Mesodermal cell (in vitro differentiated cells): ENCODE data around the gene UBE2L5.

ENCODE experiments used
- H3K27ac ChIP-seq: 2 replicates; pipeline ENCODE4 v1.7.0; 2013; ENCODE audit warnings: mild to moderate bottlenecking, low read depth, low read length, moderate library complexity; ENCODE audit not compliant: severe bottlenecking
- H3K36me3 ChIP-seq: 2 replicates; pipeline ENCODE4 v1.7.1; 2013; ENCODE audit warnings: mild to moderate bottlenecking, low read length, moderate library complexity; ENCODE audit not compliant: control insufficient read depth, insufficient read depth
- H3K4me1 ChIP-seq: one replicate; pipeline ENCODE4 v1.7.1; 2013; ENCODE audit warnings: mild to moderate bottlenecking, low read length; ENCODE audit not compliant: insufficient read depth, control insufficient read depth, poor library complexity, severe bottlenecking
- H3K4me3 ChIP-seq: 2 replicates; pipeline ENCODE4 v1.7.0; 2013; ENCODE audit warnings: low read length, control low read depth, mild to moderate bottlenecking; ENCODE audit not compliant: insufficient read depth, poor library complexity, severe bottlenecking; ENCODE audit errors: extremely low read depth
- H3K9me3 ChIP-seq: 2 replicates; pipeline ENCODE4 v1.7.1; 2013; ENCODE audit warnings: mild to moderate bottlenecking, low read length, moderate library complexity; ENCODE audit not compliant: control insufficient read depth
- WGBS, 2 experiments: methylation state at CpG; one replicate each; pipeline ENCODE4 v1.1.5; 2013; ENCODE audit warnings: missing lambda C conversion rate in 2 of 2; ENCODE audit not compliant: insufficient coverage in 2 of 2; 5-methylcytosine and 5-hydroxymethylcytosine counted together

Gene UBE2L5

GRCh38 chr13:30406779-30407416, 15.4 kb upstream of the UBE2L5 start:
- Histone ChIP-seq H3K4me3 (no peak overlapping the region), H3K36me3 (no peaks in the 10 kb centered on the region), H3K4me1 (peaks cover 16% of the 10 kb centered on the region), H3K27ac (no peak overlapping the region), H3K9me3 (no peaks in the 10 kb centered on the region)
- 95 to 98% methylated on average over 8 of the region's 8 CpGs for WGBS, 2 experiments

- H3K4me1 ChIP-seq, result peaks cover 16% of the 10 kb centered on the region
- peak overlapping the region; percentile 54 for H3K27ac ChIP-seq
- H3K4me3 ChIP-seq, result no peak overlapping the region
- no peaks in the 10 kb centered on the region for H3K9me3 ChIP-seq
- no peaks in the 10 kb centered on the region for H3K36me3 ChIP-seq
- WGBS, 2 experiments, result 28 to 40% methylated on average over 32 to 36 of the region's 51 CpGs
Measured at GRCh38 chr13:30408319-30409101, 13.8 kb upstream of the UBE2L5 start.

GRCh38 chr13:30409886-30410704, 12.2 kb upstream of the UBE2L5 start:
- no peaks in the 10 kb centered on the region for H3K36me3 ChIP-seq
- no peak overlapping the region for H3K4me3 ChIP-seq
- H3K27ac ChIP-seq, result peak overlapping the region; percentile 68
- peaks cover 16% of the 10 kb centered on the region for H3K4me1 ChIP-seq
- 84 to 94% methylated on average over 8 of the region's 13 CpGs for WGBS, 2 experiments
- H3K9me3 ChIP-seq, result no peaks in the 10 kb centered on the region

DNA sequence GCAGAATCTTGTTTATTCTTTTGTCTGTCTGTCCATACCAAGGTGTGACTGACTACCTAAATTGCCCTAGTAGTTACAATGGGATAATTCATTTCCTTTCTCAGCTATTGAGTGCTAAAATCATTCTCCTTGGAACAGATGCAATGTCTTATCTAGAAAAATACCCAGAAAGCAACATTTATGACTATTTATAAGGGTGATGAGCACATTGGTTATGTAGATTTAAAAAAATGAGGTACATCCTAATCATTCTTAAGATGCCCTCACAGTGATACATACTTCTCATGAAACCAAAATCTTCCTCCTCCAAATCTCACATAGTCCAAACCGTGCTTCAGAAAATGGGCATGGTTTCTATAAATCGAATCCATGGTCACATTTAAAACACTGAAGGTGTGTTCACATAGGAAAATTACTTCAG, 11.6 kb upstream of the UBE2L5 start:
- Histone ChIP-seq H3K9me3 (no peaks in the 10 kb centered on the region), H3K4me3 (no peak overlapping the region), H3K4me1 (peaks cover 16% of the 10 kb centered on the region), H3K36me3 (no peaks in the 10 kb centered on the region), H3K27ac (no peak overlapping the region)
- WGBS, 2 experiments, result 100% methylated on average over 1 of the region's 2 CpGs; no CpG with 5 or more reads in 1 of the 2 experiments

DNA sequence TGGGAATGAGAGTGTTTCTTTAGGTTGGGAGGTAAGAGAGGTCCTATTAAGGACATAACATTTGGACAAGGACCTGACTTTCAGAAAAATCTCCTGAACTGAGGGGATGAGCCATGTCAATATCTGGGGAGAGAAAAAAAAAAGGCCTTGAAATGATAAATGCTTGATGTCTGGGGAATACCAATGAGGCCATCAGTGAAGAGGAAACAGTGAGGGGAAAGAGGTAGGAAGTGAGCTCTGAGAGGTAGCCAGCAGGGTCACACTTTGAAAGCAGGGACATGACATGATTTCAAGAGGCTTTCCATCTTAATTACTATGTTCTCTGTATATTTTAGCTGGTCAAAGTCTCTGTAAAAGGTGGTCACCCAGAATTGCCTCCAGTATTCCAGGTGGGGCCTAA, 9.9 kb upstream of the UBE2L5 start:
- peaks cover 16% of the 10 kb centered on the region for H3K4me1 ChIP-seq
- H3K27ac ChIP-seq, result no peak overlapping the region
- H3K36me3 ChIP-seq, result no peaks in the 10 kb centered on the region

GRCh38 chr13:30413842-30414241, 8.5 kb upstream of the UBE2L5 start:
- Histone ChIP-seq H3K27ac (no peak overlapping the region), H3K4me1 (peaks cover 10% of the 10 kb centered on the region), H3K4me3 (no peak overlapping the region), H3K36me3 (no peaks in the 10 kb centered on the region), H3K9me3 (no peaks in the 10 kb centered on the region)
- WGBS, 2 experiments, result 94 to 100% methylated on average over 1 to 2 of the region's 3 CpGs

More for the DNA sequence above, 9.9 kb upstream of the UBE2L5 start:
- no peaks in the 10 kb centered on the region for H3K9me3 ChIP-seq
- H3K4me3 ChIP-seq, result no peak overlapping the region

DNA sequence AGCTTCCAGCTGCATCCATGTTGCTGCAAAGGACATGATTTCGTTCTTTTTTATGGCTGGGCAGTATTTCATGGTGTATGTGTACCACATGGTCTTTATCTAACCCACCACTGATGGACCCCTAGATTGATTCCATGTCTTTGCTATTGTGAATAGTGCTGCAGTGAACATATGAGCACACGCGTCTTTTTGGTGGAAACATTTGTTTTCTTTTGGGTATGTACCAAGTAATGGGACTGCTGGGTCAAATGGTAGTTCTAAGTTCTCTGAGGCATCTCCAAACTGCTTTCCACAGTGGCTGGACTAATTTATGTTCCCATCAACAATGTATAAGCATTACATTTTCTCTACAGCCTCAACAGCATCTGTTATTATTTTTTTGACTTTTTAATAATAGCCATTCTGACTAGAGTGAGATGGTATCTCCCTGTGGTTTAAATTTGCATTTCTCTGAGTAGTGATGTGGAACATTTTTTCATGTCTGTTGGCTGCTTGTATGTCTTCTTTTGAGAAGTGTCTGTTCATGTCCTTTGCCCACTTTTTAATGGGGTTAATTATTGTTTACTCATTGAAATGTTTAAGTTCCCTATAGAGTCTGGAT, 6.8 kb upstream of the UBE2L5 start:
- no peaks in the 10 kb centered on the region for H3K36me3 ChIP-seq
- no peaks in the 10 kb centered on the region for H3K9me3 ChIP-seq
- no peaks in the 10 kb centered on the region for H3K4me1 ChIP-seq
- H3K4me3 ChIP-seq, result no peak overlapping the region
- no peak overlapping the region for H3K27ac ChIP-seq
- 93% methylated on average over 3 of the region's 3 CpGs; no CpG with 5 or more reads in 1 of the 2 experiments for WGBS, 2 experiments

DNA sequence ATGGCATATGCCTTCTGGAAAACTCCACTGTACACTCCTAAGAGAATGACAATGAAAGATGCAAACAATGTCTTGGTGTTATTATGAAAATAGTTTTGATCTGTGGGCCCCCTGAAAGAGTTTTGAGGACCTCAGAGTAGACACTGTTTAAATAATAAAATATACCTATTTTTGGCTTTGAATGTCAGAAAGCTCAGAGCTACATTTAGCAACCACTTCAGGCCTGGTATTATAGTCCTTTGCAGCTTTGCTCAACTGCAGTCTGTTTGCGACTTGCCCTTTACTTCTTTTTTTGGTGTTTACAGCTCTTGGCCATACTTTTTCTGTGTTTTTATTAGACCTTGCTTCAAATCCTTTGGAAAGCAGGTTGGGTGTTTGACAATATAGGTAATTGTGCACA, 5.8 kb upstream of the UBE2L5 start:
- no peaks in the 10 kb centered on the region for H3K4me1 ChIP-seq
- no peak overlapping the region for H3K4me3 ChIP-seq
- 100% methylated on average over 1 of the region's 1 CpG; no CpG with 5 or more reads in 1 of the 2 experiments for WGBS, 2 experiments
- no peak overlapping the region for H3K27ac ChIP-seq
- no peaks in the 10 kb centered on the region for H3K36me3 ChIP-seq
- no peaks in the 10 kb centered on the region for H3K9me3 ChIP-seq

GRCh38 chr13:30418075-30418716, 4.1 kb upstream of the UBE2L5 start:
- WGBS, 2 experiments, result 87 to 100% methylated on average over 5 of the region's 6 CpGs
- no peaks in the 10 kb centered on the region for H3K36me3 ChIP-seq
- no peaks in the 10 kb centered on the region for H3K9me3 ChIP-seq
- H3K27ac ChIP-seq, result no peak overlapping the region
- no peaks in the 10 kb centered on the region for H3K4me1 ChIP-seq
- no peak overlapping the region for H3K4me3 ChIP-seq
